Measurements from ENCODE around the gene SLC35E3. TPM values are rescaled to one million over a fixed set of nuclear protein-coding genes. Genes with fewer than 3 reads are reported as not detected.

The SLC35E3 gene
- total and polyA plus RNA-seq, 2 experiments from 2014 or later = 5.5 to 13.8 TPM

GRCh38 chr12:68773582-68773981, 27.6 kb downstream of the SLC35E3 start:
- Histone ChIP-seq H2AFZ (no peak overlapping the region), H3K4me1 (ENCODE audit: insufficient read depth) (no peaks in the 10 kb centered on the region), H3K4me2 (no peak overlapping the region), H3K27me3 (ENCODE audit: insufficient read depth) (no peaks in the 10 kb centered on the region), H3K36me3 (ENCODE audit: insufficient read depth) (no peaks in the 10 kb centered on the region), H3F3A (replicated peaks; ENCODE audit: low read depth) (no peaks in the 10 kb centered on the region), H3K27ac (ENCODE audit: low read depth) (no peak overlapping the region), H4K20me1 (replicated peaks; ENCODE audit: insufficient read depth) (no peaks in the 10 kb centered on the region), H3K4me3 (no peak overlapping the region), H3K9me2 (ENCODE audit: insufficient read depth) (no peaks in the 10 kb centered on the region), H3K79me2 (replicated peaks; ENCODE audit: insufficient read depth) (no peaks in the 10 kb centered on the region)
- ATAC-seq = no peak
- no peak for DNase-seq (ENCODE audit: low spot score)
- no peaks in the 10 kb centered on the region for H3K9me3 Mint-ChIP-seq
- H3K36me3 Mint-ChIP-seq (ENCODE audit: low read depth) = no peaks in the 10 kb centered on the region; the same call in 2 of the 3 replicates
- H3K4me1 Mint-ChIP-seq = no peaks in the 10 kb centered on the region
- H3K27ac Mint-ChIP-seq = no peak overlapping the region
- H3K27me3 Mint-ChIP-seq (ENCODE audit: insufficient read depth, low read depth, poor library complexity) = peaks cover 6% of the 10 kb centered on the region
- no peak overlapping the region for H3K4me3 Mint-ChIP-seq
- TF ChIP-seq STAT1 (IDR thresholded peaks at IDR 0.05; ENCODE audit: unreplicated experiment) (no peak), CTCF (conservative IDR thresholded peaks at IDR 0.05; ENCODE audit: low read depth in 2 of 2) (no peak), EZH2phosphoT487 (IDR thresholded peaks at IDR 0.05; ENCODE audit: unreplicated experiment) (no peak), NANOG (IDR thresholded peaks at IDR 0.05; ENCODE audit: borderline replicate concordance) (no peak), POLR2AphosphoS5 (IDR thresholded peaks at IDR 0.05; ENCODE audit: low read depth) (no peak), JUNB (IDR thresholded peaks at IDR 0.05; ENCODE audit: unreplicated experiment) (no peak), EZH2 (IDR thresholded peaks at IDR 0.05; ENCODE audit: low read depth, unreplicated experiment) (no peak), REST (IDR thresholded peaks at IDR 0.05; ENCODE audit: unreplicated experiment) (no peak), ZNF114 (CRISPR knock-in tag; IDR thresholded peaks at IDR 0.05) (no peak), ZNF331 (CRISPR knock-in tag; IDR thresholded peaks at IDR 0.05; ENCODE audit: low read depth) (no peak), CREB1 (CRISPR knock-in tag; IDR thresholded peaks at IDR 0.05; ENCODE audit: low read depth) (no peak), ZNF462 (CRISPR knock-in tag; IDR thresholded peaks at IDR 0.05) (no peak)
- TF ChIP-seq, protein P1, sequence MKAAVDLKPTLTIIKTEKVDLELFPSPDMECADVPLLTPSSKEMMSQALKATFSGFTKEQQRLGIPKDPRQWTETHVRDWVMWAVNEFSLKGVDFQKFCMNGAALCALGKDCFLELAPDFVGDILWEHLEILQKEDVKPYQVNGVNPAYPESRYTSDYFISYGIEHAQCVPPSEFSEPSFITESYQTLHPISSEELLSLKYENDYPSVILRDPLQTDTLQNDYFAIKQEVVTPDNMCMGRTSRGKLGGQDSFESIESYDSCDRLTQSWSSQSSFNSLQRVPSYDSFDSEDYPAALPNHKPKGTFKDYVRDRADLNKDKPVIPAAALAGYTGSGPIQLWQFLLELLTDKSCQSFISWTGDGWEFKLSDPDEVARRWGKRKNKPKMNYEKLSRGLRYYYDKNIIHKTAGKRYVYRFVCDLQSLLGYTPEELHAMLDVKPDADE (IDR thresholded peaks at IDR 0.05) = no peak

All from GM23338 (cell line).